WTC11 (cell line): Measurements from ENCODE around the gene DSEL. TPM values are rescaled to one million over a fixed set of nuclear protein-coding genes. Genes with fewer than 3 reads are reported as not detected.

Source experiments
- ATAC-seq: fragments of 200-7000 bp; cut with Tn5 transposase; 2 replicates; pipeline ENCODE4 v1.10.0; 2021; ENCODE audit warnings: mild to moderate bottlenecking, moderate library complexity
- CTCF ChIA-PET: fragments of 300-600 bp; sonication (Branson Sonifier 250); formaldehyde crosslinking; loops from one replicate; lab custom pipeline; 2021; ENCODE audit warnings: antibody characterized with exemption; lab: Charles Lee
- POLR2A ChIA-PET: fragments of 350-600 bp; sonication (Branson Sonifier 250); formaldehyde crosslinking; loops from one replicate; lab custom pipeline; 2021; ENCODE audit warnings: antibody characterized with exemption; lab: Charles Lee
- DNase-seq: peaks from one replicate; pipeline ENCODE4 v3.0.0; 2021; ENCODE audit warnings: low spot score
- H3K27ac Mint-ChIP-seq: 2 replicates; pipeline ENCODE4 v1.8.0; 2021; ENCODE audit warnings: mixed read lengths
- H3K27me3 Mint-ChIP-seq: 2 replicates; pipeline ENCODE4 v1.8.0; 2021; ENCODE audit warnings: low read depth, mild to moderate bottlenecking, moderate library complexity, mixed read lengths
- H3K36me3 Mint-ChIP-seq: 2 replicates; pipeline ENCODE4 v1.8.0; 2021; ENCODE audit warnings: mixed read lengths
- H3K4me1 Mint-ChIP-seq: 2 replicates; pipeline ENCODE4 v1.8.0; 2022; ENCODE audit warnings: mixed read lengths
- H3K4me3 Mint-ChIP-seq: 2 replicates; pipeline ENCODE4 v1.8.0; 2021; ENCODE audit warnings: mild to moderate bottlenecking, moderate library complexity, mixed read lengths
- H3K9me3 Mint-ChIP-seq: 2 replicates; pipeline ENCODE4 v1.8.0; 2021; ENCODE audit warnings: mixed read lengths
- CBFB ChIP-seq: sonication (generic); formaldehyde crosslinking; IDR thresholded peaks from 2 replicates; pipeline ENCODE4 v1.8.1; 2022; ENCODE audit warnings: mild to moderate bottlenecking, low read depth, missing genetic modification reagents
- E2F1 ChIP-seq: sonication (generic); formaldehyde crosslinking; IDR thresholded peaks from 2 replicates; pipeline ENCODE4 v1.8.0; 2022; ENCODE audit warnings: mild to moderate bottlenecking, missing genetic modification reagents
- FOXJ3 ChIP-seq: sonication (generic); formaldehyde crosslinking; IDR thresholded peaks from 2 replicates; pipeline ENCODE4 v1.9.0; 2021; ENCODE audit warnings: missing genetic modification reagents, mild to moderate bottlenecking, borderline replicate concordance
- FOXP1 ChIP-seq: sonication (generic); formaldehyde crosslinking; IDR thresholded peaks from 2 replicates; pipeline ENCODE4 v1.8.0; 2022; ENCODE audit warnings: missing genetic modification reagents, mild to moderate bottlenecking, moderate library complexity, borderline replicate concordance
- GABPB1 ChIP-seq: sonication (generic); formaldehyde crosslinking; IDR thresholded peaks from 2 replicates; pipeline ENCODE4 v1.8.1; 2023; ENCODE audit warnings: mild to moderate bottlenecking, missing genetic modification reagents
- MXD4 ChIP-seq: fragments of 250-450 bp; sonication (Bioruptor Pico); IDR thresholded peaks from 2 replicates; pipeline ENCODE4 v1.8.0; 2021; ENCODE audit warnings: mild to moderate bottlenecking, moderate library complexity, borderline replicate concordance
- TEAD4 ChIP-seq: sonication (generic); formaldehyde crosslinking; IDR thresholded peaks from 2 replicates; pipeline ENCODE4 v1.8.0; 2022; ENCODE audit warnings: mild to moderate bottlenecking, missing genetic modification reagents
- ZBTB21 ChIP-seq: sonication (generic); formaldehyde crosslinking; IDR thresholded peaks from 2 replicates; pipeline ENCODE4 v1.8.1; 2023; ENCODE audit warnings: mild to moderate bottlenecking, missing genetic modification reagents, borderline replicate concordance
- ZNF232 ChIP-seq: sonication (generic); formaldehyde crosslinking; IDR thresholded peaks from 2 replicates; pipeline ENCODE4 v1.8.0; 2022; ENCODE audit warnings: mild to moderate bottlenecking, missing genetic modification reagents
- ZNF317 ChIP-seq: sonication (generic); formaldehyde crosslinking; IDR thresholded peaks from 2 replicates; pipeline ENCODE4 v1.8.1; 2023; ENCODE audit warnings: low read depth, mild to moderate bottlenecking, moderate library complexity, missing genetic modification reagents, borderline replicate concordance
- ZNF396 ChIP-seq: fragments of 250-450 bp; sonication (Bioruptor Pico); IDR thresholded peaks from 2 replicates; pipeline ENCODE4 v1.8.0; 2021; ENCODE audit warnings: mild to moderate bottlenecking, moderate library complexity, borderline replicate concordance
- ZNF423 ChIP-seq: fragments of 250-450 bp; sonication (Bioruptor Pico); IDR thresholded peaks from 2 replicates; pipeline ENCODE4 v2.1.2; 2022; ENCODE audit warnings: mild to moderate bottlenecking, moderate library complexity
- ZNF512 ChIP-seq: sonication (generic); formaldehyde crosslinking; IDR thresholded peaks from 2 replicates; pipeline ENCODE4 v1.8.1; 2022; ENCODE audit warnings: missing genetic modification reagents, borderline replicate concordance
- total RNA-seq: library from RNA; stranded (reverse); gene quantifications from 3 replicates; pipeline ENCODE4 v1.2.3, GENCODE V29; 2021
- TF ChIP-seq, protein P1 (sequence below): sonication (generic); formaldehyde crosslinking; IDR thresholded peaks from 2 replicates; pipeline ENCODE4 v1.8.1; 2023; ENCODE audit warnings: mild to moderate bottlenecking, missing genetic modification reagents, moderate library complexity
- TF ChIP-seq, protein P2 (sequence below): fragments of 250-450 bp; sonication (Bioruptor Pico); conservative IDR thresholded peaks from 2 replicates; pipeline ENCODE4 v1.9.0; 2021; ENCODE audit warnings: mild to moderate bottlenecking
- TF ChIP-seq, protein P3 (sequence below): sonication (generic); formaldehyde crosslinking; IDR thresholded peaks from 2 replicates; pipeline ENCODE4 v1.8.1; 2022; ENCODE audit warnings: mild to moderate bottlenecking, missing genetic modification reagents, moderate library complexity, borderline replicate concordance
- TF ChIP-seq, protein P4 (sequence below): sonication (generic); formaldehyde crosslinking; IDR thresholded peaks from 2 replicates; pipeline ENCODE4 v1.8.1; 2022; ENCODE audit warnings: mild to moderate bottlenecking, moderate library complexity, missing genetic modification reagents
- TF ChIP-seq, protein P5 (sequence below): fragments of 250-450 bp; sonication (Bioruptor Pico); IDR thresholded peaks from 2 replicates; pipeline ENCODE4 v1.9.0; 2021; ENCODE audit warnings: mild to moderate bottlenecking, borderline replicate concordance

DSEL gene
- total RNA-seq, 1 experiment from 2014 or later = 33.4 TPM

DNA sequence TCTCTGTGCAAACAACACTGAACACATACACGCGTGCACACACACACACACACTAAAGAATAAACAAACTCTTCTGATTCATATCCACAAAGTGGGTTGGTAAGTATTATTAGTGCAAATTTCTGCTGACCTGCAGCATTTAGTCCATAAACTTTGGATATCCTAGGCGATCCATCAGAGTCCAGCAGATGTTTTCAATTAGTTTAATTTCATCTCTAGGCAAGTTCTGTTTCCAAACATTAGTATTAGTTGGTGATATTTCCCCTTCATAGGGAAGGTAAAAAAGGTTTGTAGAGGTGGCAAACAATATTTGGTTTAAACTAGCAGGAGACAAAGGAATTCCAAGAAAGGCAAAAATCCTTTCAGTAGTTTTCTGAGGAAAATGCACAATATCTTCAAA is 5.7 kb downstream of the DSEL start:
- peaks cover 66% of the 10 kb centered on the region for H3K36me3 Mint-ChIP-seq
- peaks cover 62% of the 10 kb centered on the region for H3K4me1 Mint-ChIP-seq
- ATAC-seq (no peak), DNase-seq (no peak)
- ChIA-PET POLR2A (no interaction called here), CTCF (no interaction called here)
- H3K4me3 Mint-ChIP-seq = no peak overlapping the region
- TF ChIP-seq ZNF317 (CRISPR knock-in tag) (no peak), ZBTB21 (CRISPR knock-in tag) (no peak), MXD4 (CRISPR knock-in tag) (no peak), ZNF512 (no peak), FOXJ3 (CRISPR knock-in tag) (no peak), FOXP1 (CRISPR knock-in tag) (no peak), ZNF396 (CRISPR knock-in tag) (no peak)
- TF ChIP-seq, protein P1, sequence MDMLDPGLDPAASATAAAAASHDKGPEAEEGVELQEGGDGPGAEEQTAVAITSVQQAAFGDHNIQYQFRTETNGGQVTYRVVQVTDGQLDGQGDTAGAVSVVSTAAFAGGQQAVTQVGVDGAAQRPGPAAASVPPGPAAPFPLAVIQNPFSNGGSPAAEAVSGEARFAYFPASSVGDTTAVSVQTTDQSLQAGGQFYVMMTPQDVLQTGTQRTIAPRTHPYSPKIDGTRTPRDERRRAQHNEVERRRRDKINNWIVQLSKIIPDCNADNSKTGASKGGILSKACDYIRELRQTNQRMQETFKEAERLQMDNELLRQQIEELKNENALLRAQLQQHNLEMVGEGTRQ (CRISPR knock-in tag) = no peak
- TF ChIP-seq, protein P2, sequence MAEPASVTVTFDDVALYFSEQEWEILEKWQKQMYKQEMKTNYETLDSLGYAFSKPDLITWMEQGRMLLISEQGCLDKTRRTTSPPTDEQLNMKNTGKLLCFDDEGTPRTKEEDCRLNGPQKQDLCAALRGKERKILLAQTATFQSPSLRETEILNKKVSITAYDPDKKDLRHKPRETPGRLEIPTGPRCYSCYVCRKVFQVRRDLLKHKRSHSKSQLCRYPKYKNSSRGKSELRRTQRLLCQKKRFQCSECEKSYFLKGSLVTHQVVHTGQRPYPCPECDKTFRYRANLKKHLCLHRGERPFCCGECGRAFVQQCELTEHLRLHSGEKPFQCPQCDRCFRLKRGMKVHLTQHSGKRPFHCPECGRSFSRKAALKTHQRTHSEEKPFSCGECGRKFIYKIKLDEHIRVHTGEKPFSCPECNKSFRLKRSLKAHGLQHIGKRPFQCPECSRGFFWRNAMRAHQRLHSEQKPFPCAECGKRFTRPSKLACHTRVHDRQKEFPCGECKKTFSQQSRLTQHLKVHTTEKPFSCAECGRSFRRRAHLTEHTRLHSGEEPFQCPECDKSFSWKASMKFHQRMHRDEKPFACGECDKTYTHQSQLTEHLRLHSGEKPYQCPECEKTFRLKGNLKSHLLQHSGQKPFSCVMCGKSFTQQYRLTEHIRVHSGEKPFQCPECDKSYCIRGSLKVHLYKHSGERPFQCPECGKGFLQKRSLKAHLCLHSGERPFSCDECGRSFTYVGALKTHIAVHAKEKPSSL (CRISPR knock-in tag) = no peak
- TF ChIP-seq, protein P3, sequence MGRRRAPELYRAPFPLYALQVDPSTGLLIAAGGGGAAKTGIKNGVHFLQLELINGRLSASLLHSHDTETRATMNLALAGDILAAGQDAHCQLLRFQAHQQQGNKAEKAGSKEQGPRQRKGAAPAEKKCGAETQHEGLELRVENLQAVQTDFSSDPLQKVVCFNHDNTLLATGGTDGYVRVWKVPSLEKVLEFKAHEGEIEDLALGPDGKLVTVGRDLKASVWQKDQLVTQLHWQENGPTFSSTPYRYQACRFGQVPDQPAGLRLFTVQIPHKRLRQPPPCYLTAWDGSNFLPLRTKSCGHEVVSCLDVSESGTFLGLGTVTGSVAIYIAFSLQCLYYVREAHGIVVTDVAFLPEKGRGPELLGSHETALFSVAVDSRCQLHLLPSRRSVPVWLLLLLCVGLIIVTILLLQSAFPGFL (CRISPR knock-in tag) = no peak
- TF ChIP-seq, protein P4, sequence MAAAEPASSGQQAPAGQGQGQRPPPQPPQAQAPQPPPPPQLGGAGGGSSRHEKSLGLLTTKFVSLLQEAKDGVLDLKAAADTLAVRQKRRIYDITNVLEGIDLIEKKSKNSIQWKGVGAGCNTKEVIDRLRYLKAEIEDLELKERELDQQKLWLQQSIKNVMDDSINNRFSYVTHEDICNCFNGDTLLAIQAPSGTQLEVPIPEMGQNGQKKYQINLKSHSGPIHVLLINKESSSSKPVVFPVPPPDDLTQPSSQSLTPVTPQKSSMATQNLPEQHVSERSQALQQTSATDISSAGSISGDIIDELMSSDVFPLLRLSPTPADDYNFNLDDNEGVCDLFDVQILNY (CRISPR knock-in tag) = no peak
- H3K27me3 Mint-ChIP-seq = no peaks in the 10 kb centered on the region
- H3K9me3 Mint-ChIP-seq = no peaks in the 10 kb centered on the region
- peak overlapping the region; percentile 70 for H3K27ac Mint-ChIP-seq

DNA sequence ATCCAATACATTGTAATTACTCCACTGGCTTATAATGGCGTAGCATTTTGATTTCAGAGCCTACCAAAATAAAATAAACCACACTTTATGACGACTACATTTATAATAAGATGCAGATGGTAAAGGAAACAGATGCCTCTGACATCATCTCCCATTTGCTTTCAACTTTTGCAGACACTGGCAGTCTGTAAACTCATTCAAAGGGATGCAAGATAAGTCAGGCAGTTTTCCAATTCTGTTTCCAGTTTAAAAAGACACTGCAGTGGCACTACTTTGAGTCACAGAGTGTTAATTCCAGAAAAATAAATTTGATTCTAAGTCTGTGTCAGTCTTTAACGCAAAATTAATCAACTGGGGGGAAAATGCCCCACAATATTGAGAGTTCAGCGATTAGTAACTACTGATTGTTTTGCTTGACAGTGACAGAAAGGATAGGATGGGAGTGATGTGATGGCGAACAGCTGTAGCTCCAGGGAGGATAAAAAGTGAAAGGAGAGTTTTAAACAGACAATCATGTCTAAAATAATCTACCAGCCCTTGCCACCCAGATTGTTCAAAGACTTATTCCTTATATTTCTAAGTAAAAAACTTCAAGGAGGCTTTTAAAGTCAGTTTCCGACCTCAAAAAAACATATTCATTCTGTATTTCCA is 6.7 kb downstream of the DSEL start:
- Mint-ChIP-seq H3K4me3 (no peak overlapping the region), H3K9me3 (no peaks in the 10 kb centered on the region), H3K27me3 (no peaks in the 10 kb centered on the region), H3K4me1 (peaks cover 67% of the 10 kb centered on the region), H3K36me3 (peaks cover 57% of the 10 kb centered on the region), H3K27ac (no peak overlapping the region)
- DNase-seq (no peak), ATAC-seq (no peak)
- ChIA-PET POLR2A (no interaction called here), CTCF (no interaction called here)
- TF ChIP-seq E2F1 (CRISPR knock-in tag) = no peak
- TF ChIP-seq ZNF423 (CRISPR knock-in tag) = no peak
- TF ChIP-seq, protein P2 (CRISPR knock-in tag) = no peak
- TF ChIP-seq, protein P5, sequence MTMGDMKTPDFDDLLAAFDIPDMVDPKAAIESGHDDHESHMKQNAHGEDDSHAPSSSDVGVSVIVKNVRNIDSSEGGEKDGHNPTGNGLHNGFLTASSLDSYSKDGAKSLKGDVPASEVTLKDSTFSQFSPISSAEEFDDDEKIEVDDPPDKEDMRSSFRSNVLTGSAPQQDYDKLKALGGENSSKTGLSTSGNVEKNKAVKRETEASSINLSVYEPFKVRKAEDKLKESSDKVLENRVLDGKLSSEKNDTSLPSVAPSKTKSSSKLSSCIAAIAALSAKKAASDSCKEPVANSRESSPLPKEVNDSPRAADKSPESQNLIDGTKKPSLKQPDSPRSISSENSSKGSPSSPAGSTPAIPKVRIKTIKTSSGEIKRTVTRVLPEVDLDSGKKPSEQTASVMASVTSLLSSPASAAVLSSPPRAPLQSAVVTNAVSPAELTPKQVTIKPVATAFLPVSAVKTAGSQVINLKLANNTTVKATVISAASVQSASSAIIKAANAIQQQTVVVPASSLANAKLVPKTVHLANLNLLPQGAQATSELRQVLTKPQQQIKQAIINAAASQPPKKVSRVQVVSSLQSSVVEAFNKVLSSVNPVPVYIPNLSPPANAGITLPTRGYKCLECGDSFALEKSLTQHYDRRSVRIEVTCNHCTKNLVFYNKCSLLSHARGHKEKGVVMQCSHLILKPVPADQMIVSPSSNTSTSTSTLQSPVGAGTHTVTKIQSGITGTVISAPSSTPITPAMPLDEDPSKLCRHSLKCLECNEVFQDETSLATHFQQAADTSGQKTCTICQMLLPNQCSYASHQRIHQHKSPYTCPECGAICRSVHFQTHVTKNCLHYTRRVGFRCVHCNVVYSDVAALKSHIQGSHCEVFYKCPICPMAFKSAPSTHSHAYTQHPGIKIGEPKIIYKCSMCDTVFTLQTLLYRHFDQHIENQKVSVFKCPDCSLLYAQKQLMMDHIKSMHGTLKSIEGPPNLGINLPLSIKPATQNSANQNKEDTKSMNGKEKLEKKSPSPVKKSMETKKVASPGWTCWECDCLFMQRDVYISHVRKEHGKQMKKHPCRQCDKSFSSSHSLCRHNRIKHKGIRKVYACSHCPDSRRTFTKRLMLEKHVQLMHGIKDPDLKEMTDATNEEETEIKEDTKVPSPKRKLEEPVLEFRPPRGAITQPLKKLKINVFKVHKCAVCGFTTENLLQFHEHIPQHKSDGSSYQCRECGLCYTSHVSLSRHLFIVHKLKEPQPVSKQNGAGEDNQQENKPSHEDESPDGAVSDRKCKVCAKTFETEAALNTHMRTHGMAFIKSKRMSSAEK (CRISPR knock-in tag) = no peak
- no peak for TF ChIP-seq ZNF232
- TF ChIP-seq GABPB1 = no peak
- TF ChIP-seq TEAD4 (CRISPR knock-in tag) = no peak
- TF ChIP-seq CBFB (CRISPR knock-in tag) = no peak
